Measurements from ENCODE around the gene TYMP. TPM values are rescaled to one million over a fixed set of nuclear protein-coding genes. Genes with fewer than 3 reads are reported as not detected.
A peak's percentile ranks its signal among the peaks of the same experiment; 100 is the strongest.

Gene TYMP
- total RNA-seq, 2 donors from 2014 or later, result 29.8 to 65.3 TPM

DNA sequence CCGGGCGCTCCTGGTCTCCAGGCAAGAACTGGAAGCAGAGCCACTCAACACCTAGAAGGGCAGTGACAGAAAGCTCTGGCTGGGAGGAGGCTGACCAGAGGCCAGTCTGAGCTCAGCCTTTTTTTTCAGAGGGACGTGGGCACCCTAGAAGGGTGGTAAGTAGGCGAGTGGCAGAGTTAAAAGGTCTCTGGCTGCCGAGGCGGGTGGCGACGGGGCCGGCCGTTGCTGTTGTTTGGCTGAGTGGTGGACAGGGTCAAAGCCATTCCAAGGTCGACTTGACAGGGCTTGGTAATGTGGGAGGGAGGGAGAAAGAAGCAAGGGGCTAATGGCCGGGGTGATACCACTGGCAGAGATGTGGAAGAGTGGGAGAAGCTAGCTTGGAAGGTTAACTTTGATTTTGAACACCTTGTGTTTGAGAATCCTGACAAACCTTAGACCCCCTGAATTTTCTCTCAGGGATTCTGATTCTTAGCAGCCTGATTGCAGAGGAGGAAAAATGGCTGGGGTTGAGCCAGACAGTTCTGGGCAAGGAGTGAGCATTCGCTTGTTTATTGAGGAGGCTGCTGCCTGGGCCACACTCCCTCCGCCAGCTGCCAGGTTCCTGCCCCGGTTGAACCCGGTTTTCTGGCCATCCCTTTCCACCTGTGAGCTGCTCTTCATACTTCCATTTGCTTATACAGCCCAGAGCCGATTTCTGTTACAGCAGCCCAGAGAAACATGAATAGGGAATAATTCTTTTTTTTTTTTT is 33.8 kb upstream of the TYMP start:
- H3K4me1 ChIP-seq, result peaks cover 18% of the 10 kb centered on the region
- ATAC-seq, result peak; percentile 32
- 9 to 13% methylated on average over 17 of the region's 17 CpGs for WGBS, 2 donors

DNA sequence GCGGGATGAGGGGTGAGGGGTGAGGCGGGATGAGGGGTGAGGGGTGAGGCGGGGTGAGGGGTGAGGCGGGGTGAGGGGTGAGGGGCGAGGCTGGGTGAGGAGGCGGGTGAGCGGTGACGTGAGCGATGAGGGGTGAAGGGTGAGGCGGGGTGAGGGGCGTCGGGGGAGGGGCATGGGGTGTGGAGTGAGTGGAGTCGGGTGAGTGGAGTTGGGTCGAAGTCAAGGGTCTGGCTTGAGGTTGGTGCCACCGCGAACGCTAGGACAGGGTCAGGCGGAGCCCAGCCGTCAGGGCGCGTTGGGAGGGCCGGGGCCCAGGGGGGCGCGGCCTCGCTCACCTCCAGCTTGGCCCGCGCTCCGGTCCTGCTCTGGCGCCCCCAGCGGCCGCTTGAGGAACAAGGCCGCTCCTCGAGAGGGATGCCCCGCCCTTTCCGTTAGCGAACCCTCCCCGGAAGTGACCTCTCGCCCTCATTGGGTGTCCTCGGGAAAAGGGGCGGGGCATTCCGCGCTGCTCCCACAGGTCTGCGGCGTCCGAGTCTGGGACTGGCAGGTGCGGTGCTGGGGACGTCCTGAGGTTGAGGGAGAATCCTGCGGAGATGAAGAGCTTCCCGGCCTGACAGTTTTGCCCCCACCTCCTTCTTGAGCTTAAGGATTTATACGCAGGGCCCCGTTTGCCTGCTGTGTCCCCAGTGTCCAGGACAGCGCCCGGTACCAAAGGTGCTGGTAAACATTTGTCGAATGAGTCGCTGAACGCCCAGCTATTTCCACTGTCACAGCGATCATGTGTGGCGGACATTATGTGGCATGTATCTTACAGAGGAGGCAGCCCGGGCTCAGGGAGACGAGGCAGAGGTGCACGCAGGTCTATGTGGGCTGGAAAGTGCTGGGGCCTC is 33.0 kb upstream of the TYMP start, which contains the start of gene SYCE3:
TSS of gene SYCE3 (minus strand) at position 397 of the 890 bp plus-strand sequence. CDS start 6,514 bp downstream, outside the sequence.
- intact Hi-C loops (cut with DNase I), result no loop called here
- peak; percentile 98 to 99 (median 99) for DNase-seq

More for the DNA sequence above, 33.8 kb upstream of the TYMP start:
- intact Hi-C loops (cut with DNase I), result no loop called here
- no peaks in the 10 kb centered on the region for H3K9me3 ChIP-seq
- DNase-seq, result peak in 2 of 4 donors; percentile 34 to 41
- no peaks in the 10 kb centered on the region for H3K36me3 ChIP-seq (replicated peaks in 1 of 2; ENCODE audit: insufficient read depth in 1 of 2, low read depth in 2 of 2)
- peak overlapping the region; percentile 4 to 9 for H3K4me3 ChIP-seq
- TF ChIP-seq POLR2A (IDR thresholded peaks at IDR 0.05) (no peak), CTCF (IDR thresholded peaks at IDR 0.05) (no peak)
- H3K27me3 ChIP-seq, result no peaks in the 10 kb centered on the region
- H3K27ac ChIP-seq, result peak overlapping the region; percentile 66 to 90 (median 75)

GRCh38 chr22:50561401-50562358 is 31.9 kb upstream of the TYMP start:
- Histone ChIP-seq H3K27me3 (no peaks in the 10 kb centered on the region), H3K9me3 (no peaks in the 10 kb centered on the region), H3K4me1 (peaks cover 16% of the 10 kb centered on the region), H3K4me3 (no peak overlapping the region), H3K36me3 (replicated peaks in 1 of 2; ENCODE audit: insufficient read depth in 1 of 2, low read depth in 2 of 2) (no peaks in the 10 kb centered on the region), H3K27ac (no peak overlapping the region)
- DNase-seq, result no peak
- no peak for TF ChIP-seq CTCF (IDR thresholded peaks at IDR 0.05)
- no peak for TF ChIP-seq POLR2A (IDR thresholded peaks at IDR 0.05)
- WGBS, 2 donors, result 72 to 79% methylated on average over 16 to 18 of the region's 34 CpGs
- intact Hi-C loops (cut with DNase I), result no loop called here
- no peak for ATAC-seq

More for the DNA sequence above, 33.0 kb upstream of the TYMP start, which contains the start of gene SYCE3:
- Histone ChIP-seq H3K4me3 (peak within 1 kb of the TSS; percentile 4 to 9), H3K4me1 (peaks cover 16% of the 10 kb centered on the region), H3K36me3 (replicated peaks in 1 of 2; ENCODE audit: insufficient read depth in 1 of 2, low read depth in 2 of 2) (no peaks in the 10 kb centered on the region), H3K27me3 (no peaks in the 10 kb centered on the region), H3K9me3 (no peaks in the 10 kb centered on the region), H3K27ac (peak within 1 kb of the TSS; percentile 66 to 90 (median 75))
- 2 to 4% methylated on average over 24 to 57 of the region's 61 CpGs for WGBS, 2 donors
- TF ChIP-seq POLR2A (IDR thresholded peaks at IDR 0.05) (peak; percentile 70 to 90 (median 87)), CTCF (IDR thresholded peaks at IDR 0.05) (peak; percentile 95 to 99 (median 97))
- peak; percentile 99 for ATAC-seq

GRCh38 chr22:50560034-50560433 is 30.2 kb upstream of the TYMP start:
- WGBS, 2 donors, result 67 to 80% methylated on average over 3 of the region's 3 CpGs
- no peak for TF ChIP-seq CTCF (IDR thresholded peaks at IDR 0.05)
- TF ChIP-seq POLR2A (IDR thresholded peaks at IDR 0.05), result no peak
- H3K4me1 ChIP-seq, result peaks cover 16% of the 10 kb centered on the region
- H3K9me3 ChIP-seq, result no peaks in the 10 kb centered on the region
- H3K27ac ChIP-seq, result no peak overlapping the region
- ATAC-seq (no peak), DNase-seq (no peak)
- intact Hi-C loops (cut with DNase I), result no loop called here
- H3K4me3 ChIP-seq, result no peak overlapping the region
- H3K27me3 ChIP-seq, result no peaks in the 10 kb centered on the region
- no peaks in the 10 kb centered on the region for H3K36me3 ChIP-seq (replicated peaks in 1 of 2; ENCODE audit: insufficient read depth in 1 of 2, low read depth in 2 of 2)
